Smooth muscle cell (in vitro differentiated cells): Measurements from ENCODE around the gene LGALS4. TPM values are rescaled to one million over a fixed set of nuclear protein-coding genes. Genes with fewer than 3 reads are reported as not detected.

Experiments used
- DNase-seq: peaks from one replicate; lab custom pipeline; 2025; ENCODE audit not compliant: unreplicated experiment; lab: John Stamatoyannopoulos, UW
- H2AFZ ChIP-seq: fragments of 200-600 bp; sonication (generic); 2 replicates; pipeline ENCODE4 v1.6.0; 2016; ENCODE audit warnings: antibody characterized with exemption, low read depth, mild to moderate bottlenecking
- H3F3A ChIP-seq: fragments of 200-600 bp; sonication (generic); 2 replicates; pipeline ENCODE4 v1.6.0; 2017; ENCODE audit warnings: antibody characterized with exemption, low read depth
- H3K27ac ChIP-seq: fragments of 200-600 bp; sonication (generic); 2 replicates; pipeline ENCODE4 v1.5.1; 2016; ENCODE audit warnings: low read depth, mild to moderate bottlenecking
- H3K27me3 ChIP-seq: fragments of 200-600 bp; sonication (generic); 2 replicates; pipeline ENCODE4 v1.6.1; 2016; ENCODE audit warnings: low read depth, mild to moderate bottlenecking
- H3K36me3 ChIP-seq: fragments of 200-600 bp; sonication (generic); 2 replicates; pipeline ENCODE4 v1.5.1; 2016; ENCODE audit warnings: low read depth
- H3K4me1 ChIP-seq: fragments of 200-600 bp; sonication (generic); 2 replicates; pipeline ENCODE4 v1.5.1; 2016; ENCODE audit warnings: low read depth
- H3K4me2 ChIP-seq: fragments of 200-600 bp; sonication (generic); 2 replicates; pipeline ENCODE4 v1.6.0; 2016; ENCODE audit warnings: mild to moderate bottlenecking
- H3K4me3 ChIP-seq: fragments of 200-600 bp; sonication (generic); 2 replicates; pipeline ENCODE4 v1.5.1; 2016; ENCODE audit warnings: mild to moderate bottlenecking
- H3K79me2 ChIP-seq: fragments of 200-600 bp; sonication (generic); 2 replicates; pipeline ENCODE4 v1.6.0; 2016; ENCODE audit warnings: low read depth, mild to moderate bottlenecking
- H3K9ac ChIP-seq: fragments of 200-600 bp; sonication (generic); 2 replicates; pipeline ENCODE4 v1.6.0; 2016; ENCODE audit warnings: low read depth
- H3K9me3 ChIP-seq: fragments of 200-600 bp; sonication (generic); replicated peaks from 2 replicates; pipeline ENCODE4 v1.5.1; 2016; ENCODE audit warnings: low read depth
- H4K20me1 ChIP-seq: fragments of 200-600 bp; sonication (generic); 2 replicates; pipeline ENCODE4 v1.6.0; 2016; ENCODE audit warnings: low read depth
- CTCF ChIP-seq: fragments of 200-600 bp; sonication (generic); IDR thresholded peaks from 2 replicates; pipeline ENCODE4 v1.5.1; 2017; ENCODE audit warnings: borderline replicate concordance, mild to moderate bottlenecking, antibody characterized with exemption; ENCODE audit not compliant: insufficient read depth, poor library complexity, severe bottlenecking
- WGBS: methylation state at CpG from one replicate; pipeline ENCODE4 v1.1.7; 2016; ENCODE audit warnings: low lambda C conversion rate; 5-methylcytosine and 5-hydroxymethylcytosine counted together
- polyA plus RNA-seq: library from polyadenylated mRNA; unstranded; fragments of >200 nt; fragmentation: Nextera tagmentation; extraction: Ambion mirVana; gene quantifications from 2 replicates; pipeline ENCODE4 v1.2.1, GENCODE V29; 2016
- total RNA-seq: library from RNA; depleted of rRNA; stranded (reverse); fragments of >200 nt; gene quantifications from 2 replicates; pipeline ENCODE4 v1.2.3, GENCODE V29; 2014

The LGALS4 gene
- total and polyA plus RNA-seq, 2 experiments from 2014 or later, result 2.4 TPM; not detected in 1

- no peaks in the 10 kb centered on the region for H3K9me3 ChIP-seq
- H3K4me1 ChIP-seq, result no peaks in the 10 kb centered on the region
- H3K27me3 ChIP-seq, result no peaks in the 10 kb centered on the region
- TF ChIP-seq CTCF, result peak; percentile 15
- peak overlapping the region; percentile 90 for H3K27ac ChIP-seq
- H3K4me2 ChIP-seq, result no peak overlapping the region
- peaks cover 22% of the 10 kb centered on the region for H3K36me3 ChIP-seq
- H2AFZ ChIP-seq, result no peak overlapping the region
- H4K20me1 ChIP-seq, result peaks cover 64% of the 10 kb centered on the region
- H3K9ac ChIP-seq, result peak overlapping the region; percentile 62
- H3K4me3 ChIP-seq, result no peak overlapping the region
- H3F3A ChIP-seq, result peaks cover 58% of the 10 kb centered on the region
- WGBS, result 80% methylated on average over 19 of the region's 19 CpGs
- no peak for DNase-seq
- peaks cover 34% of the 10 kb centered on the region for H3K79me2 ChIP-seq
Observed at GRCh38 chr19:38838208-38838985, 25.7 kb upstream of the LGALS4 start.

- H3K4me3 ChIP-seq, result no peak overlapping the region
- no peak overlapping the region for H3K4me2 ChIP-seq
- H2AFZ ChIP-seq, result no peak overlapping the region
- TF ChIP-seq CTCF, result no peak
- no peaks in the 10 kb centered on the region for H3K4me1 ChIP-seq
- peaks cover 27% of the 10 kb centered on the region for H3K79me2 ChIP-seq
- H3K27me3 ChIP-seq, result no peaks in the 10 kb centered on the region
- WGBS, result 62% methylated on average over 7 of the region's 7 CpGs
- peaks cover 58% of the 10 kb centered on the region for H3F3A ChIP-seq
- DNase-seq, result no peak
- peaks cover 22% of the 10 kb centered on the region for H3K36me3 ChIP-seq
- peak overlapping the region; percentile 62 for H3K9ac ChIP-seq
- no peaks in the 10 kb centered on the region for H3K9me3 ChIP-seq
- peak overlapping the region; percentile 90 for H3K27ac ChIP-seq
- H4K20me1 ChIP-seq, result peaks cover 57% of the 10 kb centered on the region
Observed at GRCh38 chr19:38837656-38838121, 24.9 kb upstream of the LGALS4 start.

- peak overlapping the region; percentile 55 for H3K9ac ChIP-seq
- H3K4me3 ChIP-seq, result no peak overlapping the region
- 76% methylated on average over 6 of the region's 6 CpGs for WGBS
- no peaks in the 10 kb centered on the region for H3K9me3 ChIP-seq
- TF ChIP-seq CTCF, result no peak
- H3K4me1 ChIP-seq, result no peaks in the 10 kb centered on the region
- no peak for DNase-seq
- no peaks in the 10 kb centered on the region for H3K27me3 ChIP-seq
- H3K27ac ChIP-seq, result peak overlapping the region; percentile 90
- H3K4me2 ChIP-seq, result no peak overlapping the region
- peaks cover 21% of the 10 kb centered on the region for H3K79me2 ChIP-seq
- peaks cover 19% of the 10 kb centered on the region for H3K36me3 ChIP-seq
- peaks cover 55% of the 10 kb centered on the region for H3F3A ChIP-seq
- peaks cover 51% of the 10 kb centered on the region for H4K20me1 ChIP-seq
- no peak overlapping the region for H2AFZ ChIP-seq
Observed at GRCh38 chr19:38836983-38837626, 24.4 kb upstream of the LGALS4 start.
